Activated T-cell treated with anti-CD3 and anti-CD28 coated beads, Interleukin-2, amount 50 U/mL, for 24 hours (primary cell): ENCODE measurements around the gene SLC8A1.
"Not testable (repeated sequence)": the region's sequence is repeated elsewhere in the genome, so short reads cannot be mapped to it uniquely, and the experiment has no call there.

Experiments used
- DNase-seq: peaks from one replicate; pipeline ENCODE4 v3.0.0-alpha.2; 2020
- H3K27ac Mint-ChIP-seq: 2 replicates; pipeline ENCODE4 v1.8.0; 2020; ENCODE audit warnings: mild to moderate bottlenecking, mixed read lengths
- H3K27me3 Mint-ChIP-seq: 2 replicates; pipeline ENCODE4 v1.8.0; 2020; ENCODE audit warnings: mixed read lengths
- H3K36me3 Mint-ChIP-seq: 2 replicates; pipeline ENCODE4 v1.8.0; 2020; ENCODE audit warnings: low read depth, mixed read lengths
- H3K4me1 Mint-ChIP-seq: 2 replicates; pipeline ENCODE4 v1.8.0; 2020; ENCODE audit warnings: low read depth, mixed read lengths
- H3K4me3 Mint-ChIP-seq: 2 replicates; pipeline ENCODE4 v1.8.0; 2020; ENCODE audit warnings: mild to moderate bottlenecking, moderate library complexity, mixed read lengths
- H3K9me3 Mint-ChIP-seq: 2 replicates; pipeline ENCODE4 v1.8.0; 2020; ENCODE audit warnings: mixed read lengths

Gene SLC8A1

DNA sequence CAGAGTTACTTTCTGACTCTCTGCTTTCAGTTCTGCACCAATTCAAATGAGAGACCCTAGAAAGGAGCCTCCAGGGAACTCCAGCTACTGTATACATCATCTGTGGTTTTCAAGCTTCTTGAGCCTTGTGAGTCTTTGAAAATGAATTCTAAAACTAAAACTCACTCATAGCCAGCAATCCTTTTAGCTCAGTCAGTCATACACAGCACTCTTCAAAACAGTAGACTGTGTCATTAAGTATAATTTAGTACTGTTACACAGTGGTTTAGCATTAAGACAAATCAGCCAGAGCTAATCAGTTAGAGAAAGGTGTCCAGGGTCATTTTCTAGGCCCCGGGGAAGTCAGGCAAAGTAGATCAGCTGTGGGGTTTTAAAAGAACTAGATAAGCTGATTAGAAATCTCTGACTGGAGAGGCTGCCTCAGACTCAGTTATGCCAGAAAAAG lies 350.7 kb downstream of the SLC8A1 start:
- DNase-seq = no peak
- Mint-ChIP-seq H3K4me3 (no peak overlapping the region), H3K4me1 (peaks cover 3% of the 10 kb centered on the region), H3K36me3 (no peaks in the 10 kb centered on the region), H3K9me3 (no peaks in the 10 kb centered on the region), H3K27ac (no peak overlapping the region), H3K27me3 (peaks cover 4% of the 10 kb centered on the region)

DNA sequence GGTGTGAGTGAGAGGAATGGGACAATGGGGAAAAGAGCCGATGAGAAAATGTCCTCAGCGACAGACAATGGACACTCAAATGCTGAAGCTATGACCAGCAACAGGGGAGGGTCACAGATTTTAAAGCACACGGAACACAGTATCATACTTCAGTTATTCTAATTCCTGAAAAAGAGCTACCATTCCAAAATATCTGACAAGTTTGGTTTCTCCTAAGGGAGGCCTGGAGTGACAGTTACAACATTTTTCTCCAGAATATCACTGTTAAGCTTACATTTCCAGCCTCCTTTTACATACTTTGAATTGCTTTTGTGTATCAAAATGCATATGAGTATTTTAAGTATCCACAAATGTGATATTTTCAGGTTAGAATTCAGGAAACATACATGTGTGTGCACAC lies 351.2 kb downstream of the SLC8A1 start:
- Mint-ChIP-seq H3K36me3 (no peaks in the 10 kb centered on the region), H3K27me3 (peaks cover 4% of the 10 kb centered on the region), H3K27ac (no peak overlapping the region), H3K4me3 (no peak overlapping the region), H3K9me3 (no peaks in the 10 kb centered on the region), H3K4me1 (peaks cover 3% of the 10 kb centered on the region)
- DNase-seq = no peak

DNA sequence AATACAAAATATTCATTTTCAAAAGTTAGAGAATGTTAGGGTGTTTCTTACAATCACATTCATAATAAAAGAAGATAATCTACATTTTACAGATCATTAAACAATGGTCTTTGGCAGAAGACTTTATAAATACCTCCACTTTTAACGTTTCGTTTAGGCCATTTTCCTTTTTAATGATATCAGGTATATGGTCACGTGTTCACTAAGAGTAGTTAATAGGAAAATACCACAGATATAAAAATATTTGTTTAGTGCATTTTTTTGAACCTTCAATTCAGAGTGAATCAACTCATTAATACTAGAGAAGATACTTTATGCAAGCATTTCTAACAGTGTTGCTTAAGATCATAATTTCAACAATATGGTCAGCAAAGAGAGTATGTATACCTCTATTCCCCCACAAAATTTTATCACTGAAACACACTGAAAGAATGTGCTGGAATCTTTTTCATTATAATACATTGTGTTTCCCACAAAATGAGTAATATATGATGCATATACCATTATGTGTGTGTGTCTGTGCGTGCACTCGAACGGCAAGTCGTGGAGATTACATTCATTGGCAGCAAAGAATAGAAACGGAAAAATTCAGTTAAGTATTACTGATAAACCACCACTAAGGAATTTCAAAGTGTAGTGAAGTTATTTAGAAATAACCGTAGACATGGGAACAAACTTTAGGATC lies 353.0 kb downstream of the SLC8A1 start:
- H3K4me3 Mint-ChIP-seq = no peak overlapping the region
- no peak overlapping the region for H3K27ac Mint-ChIP-seq
- H3K9me3 Mint-ChIP-seq = no peaks in the 10 kb centered on the region
- H3K27me3 Mint-ChIP-seq = peaks cover 4% of the 10 kb centered on the region
- peaks cover 3% of the 10 kb centered on the region for H3K4me1 Mint-ChIP-seq
- DNase-seq = no peak
- H3K36me3 Mint-ChIP-seq = no peaks in the 10 kb centered on the region

DNA sequence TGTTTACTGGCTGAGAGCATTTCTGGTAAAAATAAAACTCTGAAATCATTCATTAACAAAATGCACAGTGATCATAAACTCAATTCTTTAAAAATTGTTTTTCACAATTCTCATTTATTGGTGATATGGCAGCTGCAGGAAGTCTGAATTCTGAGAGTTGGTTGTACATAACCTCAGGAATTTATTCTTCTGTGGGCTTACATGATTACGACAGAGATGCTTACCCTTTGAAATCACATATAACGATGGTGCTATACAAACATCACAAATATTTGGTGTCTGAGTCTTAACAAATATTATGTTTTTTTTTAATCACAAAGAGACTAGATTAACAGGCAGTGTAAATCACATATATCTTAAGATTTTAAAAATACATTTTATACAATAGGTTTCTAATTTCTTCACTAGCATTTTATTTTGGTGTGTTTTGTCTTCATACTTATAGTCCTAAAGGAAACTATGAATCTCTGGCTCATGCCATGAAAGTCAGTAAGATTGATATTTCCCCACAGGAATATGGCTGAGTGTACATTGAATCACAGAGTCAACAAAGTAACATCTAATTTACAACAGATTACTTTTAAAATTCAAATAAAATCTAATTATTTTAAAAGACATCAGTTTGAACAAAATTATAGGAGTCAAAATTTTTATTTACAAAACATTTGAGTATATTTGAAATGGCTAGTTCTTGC lies 354.1 kb downstream of the SLC8A1 start:
- H3K9me3 Mint-ChIP-seq = no peaks in the 10 kb centered on the region
- H3K4me3 Mint-ChIP-seq = no peak overlapping the region
- no peak overlapping the region for H3K27ac Mint-ChIP-seq
- H3K4me1 Mint-ChIP-seq = peaks cover 3% of the 10 kb centered on the region
- H3K36me3 Mint-ChIP-seq = no peaks in the 10 kb centered on the region
- H3K27me3 Mint-ChIP-seq = peaks cover 4% of the 10 kb centered on the region
- no peak for DNase-seq

DNA sequence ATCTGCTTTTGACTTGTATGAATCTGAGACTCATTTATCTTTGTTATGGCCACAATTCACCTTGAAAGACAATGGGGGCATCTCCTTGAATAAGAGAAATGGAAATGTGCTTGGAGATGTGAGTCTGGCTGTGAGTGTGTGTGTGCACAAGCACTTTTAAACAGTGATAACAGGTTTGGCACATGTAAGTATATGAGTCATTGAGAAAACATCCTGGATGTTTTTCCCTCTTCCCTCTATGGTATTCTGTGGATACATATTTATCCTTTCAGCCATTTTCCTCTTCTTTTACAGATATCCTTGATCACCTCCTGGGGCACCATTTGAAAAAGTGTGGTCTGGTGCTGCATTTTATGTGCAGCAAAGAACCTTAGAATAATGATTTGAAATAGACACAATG lies 355.5 kb downstream of the SLC8A1 start:
- Mint-ChIP-seq H3K9me3 (no peaks in the 10 kb centered on the region), H3K27me3 (peaks cover 4% of the 10 kb centered on the region), H3K36me3 (no peaks in the 10 kb centered on the region), H3K4me3 (no peak overlapping the region), H3K4me1 (peaks cover 3% of the 10 kb centered on the region), H3K27ac (no peak overlapping the region)
- DNase-seq = no peak

DNA sequence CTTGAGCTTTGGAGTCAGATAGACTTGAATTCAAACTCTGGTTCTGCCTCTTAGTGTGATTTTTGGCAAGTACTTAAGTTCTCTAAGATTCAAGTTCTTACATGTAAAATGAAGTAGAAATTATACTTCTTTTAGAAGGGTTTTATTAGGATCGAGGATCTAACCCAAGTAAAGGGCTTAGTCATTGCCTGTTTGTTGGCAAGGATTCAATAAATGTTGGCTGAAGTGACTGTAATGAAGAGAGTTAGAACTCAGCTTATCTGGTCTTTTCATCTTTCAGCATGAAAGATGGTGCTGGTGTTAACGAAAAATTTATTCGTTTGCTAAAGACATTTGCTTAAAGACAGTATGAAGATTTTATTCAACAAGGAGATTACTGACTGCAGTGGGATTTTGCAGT lies 356.9 kb downstream of the SLC8A1 start:
- Mint-ChIP-seq H3K36me3 (no peaks in the 10 kb centered on the region), H3K27ac (no peak overlapping the region), H3K4me1 (no peaks in the 10 kb centered on the region), H3K27me3 (peaks cover 4% of the 10 kb centered on the region), H3K4me3 (no peak overlapping the region), H3K9me3 (no peaks in the 10 kb centered on the region)
- no peak for DNase-seq

DNA sequence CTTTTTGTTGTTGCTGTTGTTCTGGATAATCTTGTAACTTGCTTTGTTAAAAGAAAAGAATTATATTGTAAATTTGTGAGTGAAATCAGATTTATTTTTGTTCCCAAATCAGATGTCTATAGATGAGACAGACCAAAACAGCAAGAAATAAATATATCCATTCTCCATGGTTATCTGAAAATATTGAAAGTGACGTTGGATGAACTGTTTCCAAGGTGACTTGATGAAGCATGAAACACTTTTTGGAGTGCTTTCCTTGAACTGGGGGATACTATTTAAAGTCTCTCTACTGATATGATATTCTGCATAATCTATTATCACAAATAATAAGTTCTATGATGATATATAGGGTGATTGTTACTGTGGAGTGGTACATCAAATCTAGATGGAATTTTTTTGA lies 357.4 kb downstream of the SLC8A1 start:
- DNase-seq = no peak
- no peaks in the 10 kb centered on the region for H3K36me3 Mint-ChIP-seq
- H3K27me3 Mint-ChIP-seq = no peaks in the 10 kb centered on the region
- no peaks in the 10 kb centered on the region for H3K4me1 Mint-ChIP-seq
- no peaks in the 10 kb centered on the region for H3K9me3 Mint-ChIP-seq
- no peak overlapping the region for H3K27ac Mint-ChIP-seq
- no peak overlapping the region for H3K4me3 Mint-ChIP-seq

DNA sequence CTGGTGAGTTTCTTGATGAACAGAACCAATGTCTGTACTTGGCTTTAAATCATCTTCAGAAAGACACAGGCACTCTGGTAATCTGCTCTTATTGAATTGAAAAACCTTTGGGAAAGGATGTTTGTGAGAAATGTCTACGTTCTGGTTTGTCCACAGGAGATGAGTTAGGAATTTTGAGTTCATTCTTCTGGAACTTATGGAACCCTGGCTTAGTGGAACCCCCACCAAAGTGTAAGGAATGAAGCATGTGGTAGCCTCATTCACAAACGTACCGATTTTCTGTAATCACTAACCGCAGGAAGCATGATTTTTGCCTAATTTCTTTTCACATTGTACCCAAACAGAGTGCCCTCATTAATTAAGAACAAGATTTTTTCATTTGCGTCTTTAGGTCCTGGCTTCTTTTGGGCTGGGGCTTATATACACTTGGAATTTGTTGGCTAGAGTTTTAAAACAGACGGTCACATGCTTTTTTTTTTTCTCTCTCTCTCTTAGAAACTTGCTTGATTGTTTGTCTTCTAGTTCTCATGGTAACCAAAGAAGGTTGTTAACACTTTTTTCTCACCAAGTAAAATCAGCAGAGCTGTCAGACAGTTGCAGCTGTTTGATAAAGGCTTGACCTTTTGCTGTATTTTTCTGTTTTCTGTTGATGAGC lies 358.7 kb downstream of the SLC8A1 start:
- Mint-ChIP-seq H3K36me3 (no peaks in the 10 kb centered on the region), H3K27ac (no peak overlapping the region), H3K9me3 (no peaks in the 10 kb centered on the region), H3K4me1 (no peaks in the 10 kb centered on the region), H3K4me3 (no peak overlapping the region), H3K27me3 (no peaks in the 10 kb centered on the region)
- no peak for DNase-seq

DNA sequence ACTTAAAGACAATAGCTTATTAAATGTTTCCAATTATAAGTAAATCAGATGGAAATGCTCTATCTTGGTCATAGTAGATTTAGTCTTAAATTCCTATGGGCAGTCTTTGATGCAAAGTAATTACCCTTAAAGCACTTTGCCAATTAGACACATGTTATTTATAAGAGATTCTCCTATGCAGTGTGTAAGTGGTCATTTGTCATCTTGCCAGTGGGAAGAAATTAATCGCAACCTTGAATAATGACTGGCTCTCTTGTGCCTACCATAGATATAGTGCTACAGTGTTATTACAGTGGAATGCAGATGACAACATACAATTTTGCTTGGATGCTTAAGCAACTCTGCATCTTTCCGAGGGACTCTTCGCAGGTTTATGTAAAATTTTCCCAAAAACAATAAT lies 361.8 kb downstream of the SLC8A1 start:
- H3K27ac Mint-ChIP-seq = no peak overlapping the region
- no peaks in the 10 kb centered on the region for H3K4me1 Mint-ChIP-seq
- no peak for DNase-seq
- no peak overlapping the region for H3K4me3 Mint-ChIP-seq
- no peaks in the 10 kb centered on the region for H3K27me3 Mint-ChIP-seq
- H3K36me3 Mint-ChIP-seq = no peaks in the 10 kb centered on the region
- H3K9me3 Mint-ChIP-seq = no peaks in the 10 kb centered on the region

DNA sequence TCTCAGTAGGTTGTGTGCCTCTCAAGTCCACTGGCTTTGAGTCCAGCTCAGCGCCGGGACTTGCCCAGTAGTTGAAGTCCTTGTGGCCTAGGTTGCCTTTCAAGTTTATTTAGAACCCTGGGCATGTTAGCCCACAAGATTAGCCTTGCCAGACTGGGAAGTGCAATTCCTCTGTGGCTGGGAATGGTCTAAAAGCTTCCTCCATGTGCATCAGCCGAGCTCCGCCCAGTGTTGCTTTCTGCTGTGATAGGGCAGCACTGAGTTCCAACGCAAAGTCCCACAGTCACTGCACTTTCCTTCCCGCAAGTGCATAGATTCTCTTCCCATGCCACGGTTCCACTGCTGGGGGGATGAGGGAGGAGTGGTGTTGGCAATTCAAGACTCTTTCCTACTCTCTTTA lies 364.0 kb downstream of the SLC8A1 start:
- Mint-ChIP-seq H3K27me3 (no peaks in the 10 kb centered on the region), H3K9me3 (no peaks in the 10 kb centered on the region)

DNA sequence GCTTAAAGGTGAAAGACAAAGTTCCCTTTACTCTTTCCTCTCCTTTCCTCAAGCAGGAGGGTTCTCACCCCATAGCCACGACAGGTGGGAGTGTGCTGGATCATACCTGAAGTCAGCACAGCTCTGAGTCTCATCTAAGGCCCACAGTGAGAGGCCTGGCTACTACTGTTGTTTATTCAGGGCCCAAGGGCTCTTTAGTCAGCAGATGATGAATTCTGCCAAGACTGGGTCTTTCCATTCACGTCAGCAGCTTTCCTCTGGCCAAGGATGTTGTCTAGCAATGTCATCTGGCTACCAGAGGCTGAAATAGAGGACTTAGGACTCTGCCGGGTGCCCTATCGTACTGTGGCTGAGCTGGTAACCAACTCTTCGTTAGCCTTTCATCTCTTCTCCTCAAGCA lies 364.5 kb downstream of the SLC8A1 start:
- Mint-ChIP-seq H3K9me3 (no peaks in the 10 kb centered on the region), H3K27me3 (no peaks in the 10 kb centered on the region), H3K36me3 (no peaks in the 10 kb centered on the region), H3K27ac (no peak overlapping the region), H3K4me1 (no peaks in the 10 kb centered on the region), H3K4me3 (no peak overlapping the region)
- DNase-seq = no peak

More for the DNA sequence above, 364.0 kb downstream of the SLC8A1 start:
- no peak overlapping the region for H3K27ac Mint-ChIP-seq
- no peaks in the 10 kb centered on the region for H3K36me3 Mint-ChIP-seq
- no peaks in the 10 kb centered on the region for H3K4me1 Mint-ChIP-seq
- H3K4me3 Mint-ChIP-seq = no peak overlapping the region
- no peak for DNase-seq

DNA sequence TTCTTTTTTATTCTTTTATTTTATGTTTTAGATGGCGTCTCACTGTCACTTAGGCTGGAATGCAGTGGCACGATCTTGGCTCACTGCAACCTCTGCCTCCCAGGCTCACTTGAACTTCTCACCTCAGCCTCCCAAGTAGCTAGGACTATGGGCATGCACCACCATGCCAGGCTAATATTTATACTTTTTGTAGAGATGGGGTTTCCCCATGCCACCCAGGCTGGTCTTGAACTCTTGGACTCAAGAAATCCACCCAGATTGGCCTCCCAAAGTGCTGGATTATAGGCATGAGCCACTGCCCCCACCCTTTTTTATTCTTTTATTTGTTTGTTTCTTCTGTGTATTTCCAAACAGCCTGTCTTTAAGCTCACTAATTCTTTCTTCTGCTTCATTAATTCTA lies 366.1 kb downstream of the SLC8A1 start:
- no peaks in the 10 kb centered on the region for H3K27me3 Mint-ChIP-seq
- H3K27ac Mint-ChIP-seq = no peak overlapping the region
- peaks cover 4% of the 10 kb centered on the region for H3K9me3 Mint-ChIP-seq
- DNase-seq = no peak
- no peak overlapping the region for H3K4me3 Mint-ChIP-seq
- no peaks in the 10 kb centered on the region for H3K36me3 Mint-ChIP-seq
- no peaks in the 10 kb centered on the region for H3K4me1 Mint-ChIP-seq

DNA sequence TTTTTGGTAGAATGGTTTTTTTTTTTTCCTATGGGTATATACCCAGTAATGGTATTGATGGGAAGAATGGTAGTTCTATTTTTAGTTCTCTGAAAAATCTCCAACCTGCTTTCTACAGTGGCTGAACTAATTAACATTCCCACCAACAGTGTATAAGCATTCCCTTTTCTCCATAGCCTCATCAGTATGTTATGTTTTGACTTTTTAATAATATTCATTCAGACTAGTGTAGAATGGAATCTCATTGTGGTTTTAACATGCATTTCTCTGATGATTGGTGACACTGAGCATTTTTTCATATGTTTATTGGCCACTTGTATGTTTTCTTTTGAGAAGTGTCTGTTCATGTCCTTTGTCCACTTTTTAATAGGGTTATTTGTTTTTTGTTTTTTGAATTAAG lies 378.6 kb downstream of the SLC8A1 start:
- H3K36me3 Mint-ChIP-seq, H3K4me3 Mint-ChIP-seq, H3K27ac Mint-ChIP-seq, H3K9me3 Mint-ChIP-seq, H3K27me3 Mint-ChIP-seq, H3K4me1 Mint-ChIP-seq, DNase-seq: not testable (repeated sequence)

DNA sequence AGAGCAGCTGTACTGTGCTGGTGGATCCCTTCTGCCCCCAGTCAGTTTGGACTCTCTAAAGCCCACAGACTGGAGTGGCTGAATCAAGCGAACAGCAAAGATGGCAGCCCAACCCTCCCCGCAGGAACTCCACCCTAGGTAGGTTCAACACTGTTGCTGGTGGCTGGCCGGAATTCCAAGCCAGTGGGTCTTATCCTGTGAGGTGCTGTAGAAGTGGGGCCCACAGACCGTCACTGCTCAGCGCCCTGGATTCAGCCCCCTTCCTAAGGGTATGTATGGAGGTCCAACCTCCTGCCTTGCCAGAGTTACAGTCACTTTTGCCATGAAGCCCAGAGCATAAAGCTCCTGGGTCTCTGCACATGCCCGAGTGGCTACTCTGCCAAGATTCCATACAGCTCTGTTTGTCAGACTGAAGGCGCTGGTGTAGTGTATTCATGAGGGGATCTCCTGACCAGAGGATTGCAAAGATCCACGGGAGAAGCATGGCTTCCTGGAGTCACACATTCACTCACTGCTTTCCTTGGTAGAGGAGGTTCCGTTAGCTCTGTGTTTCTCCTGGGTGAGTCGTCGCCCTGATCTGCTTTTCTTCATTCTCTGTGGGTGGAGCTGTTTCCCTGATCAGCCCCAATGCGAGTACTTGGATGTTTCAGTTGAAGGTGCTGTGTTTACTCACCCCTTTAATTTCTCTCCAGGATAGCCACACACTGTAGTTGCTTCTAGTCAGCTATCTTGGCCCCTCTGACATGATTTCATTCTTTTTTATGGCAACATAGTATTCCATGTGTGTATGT lies 379.3 kb downstream of the SLC8A1 start:
- Mint-ChIP-seq H3K27me3 (peaks cover 2% of the 10 kb centered on the region), H3K9me3 (peaks cover 8% of the 10 kb centered on the region), H3K27ac (no peak overlapping the region), H3K4me1 (no peaks in the 10 kb centered on the region), H3K4me3 (no peak overlapping the region), H3K36me3 (no peaks in the 10 kb centered on the region)
- DNase-seq = no peak
